ENCODE data around the gene FAM169A. TPM values are rescaled to one million over a fixed set of nuclear protein-coding genes. Genes with fewer than 3 reads are reported as not detected.

The FAM169A gene
- total and polyA plus RNA-seq, 12 donors, result 1.7 to 36.4 (median 7.4) TPM

GRCh38 chr5:74738406-74738805 lies 127.8 kb downstream of the FAM169A start:
- WGBS, 4 donors, result 96 to 98% (median 97%) methylated on average over 4 of the region's 4 CpGs
- intact Hi-C loops (cut with DNase I), result no loop called here
- no peak for DNase-seq
- H3K9me3 ChIP-seq (replicated peaks in 1 of 3), result no peaks in the 10 kb centered on the region
- no peak overlapping the region for H3K4me3 ChIP-seq
- no peak overlapping the region for H3K27ac ChIP-seq
- peaks cover 0 to 52% of the 10 kb centered on the region in 2 donors for H3K36me3 ChIP-seq (replicated peaks in 1 of 2)
- TF ChIP-seq CTCF (IDR thresholded peaks at IDR 0.05) (no peak), POLR2A (IDR thresholded peaks at IDR 0.05) (no peak)
- no peaks in the 10 kb centered on the region for H3K27me3 ChIP-seq
- no peaks in the 10 kb centered on the region for H3K4me1 ChIP-seq (replicated peaks in 1 of 2)

GRCh38 chr5:74736759-74737158 lies 129.4 kb downstream of the FAM169A start:
- no peak for TF ChIP-seq POLR2A (IDR thresholded peaks at IDR 0.05)
- TF ChIP-seq CTCF (IDR thresholded peaks at IDR 0.05), result no peak
- Histone ChIP-seq H3K36me3 (replicated peaks in 1 of 2) (peaks cover 0 to 50% of the 10 kb centered on the region in 2 donors), H3K4me1 (replicated peaks in 1 of 2) (no peaks in the 10 kb centered on the region), H3K4me3 (no peak overlapping the region), H3K9me3 (replicated peaks in 1 of 3) (no peaks in the 10 kb centered on the region), H3K27ac (no peak overlapping the region), H3K27me3 (no peaks in the 10 kb centered on the region)
- no peak for DNase-seq
- intact Hi-C loops (cut with DNase I), result no loop called here
- WGBS, 4 donors, result 93 to 97% (median 95%) methylated on average over 6 of the region's 6 CpGs

Small RNA genes lying within 50 kb of the gene (small RNA-seq; reads per million reads assigned to genes)
- 0 reads per million in 2 donors for gene RF00561

Other genes starting within 250 kb of the FAM169A start
- gene ENC1, start 225.7 kb downstream of the FAM169A start, total RNA-seq, result 10 to 100 TPM in 3 of 9 donors, 1 to 10 TPM in 6; 2.1 to 48.7 (median 5.1) TPM
- gene ENC1, start 225.7 kb downstream of the FAM169A start, polyA plus RNA-seq, result 1 to 10 TPM; 2.7 to 3.4 (median 2.9) TPM
- gene HEXB, start 181.2 kb downstream of the FAM169A start, total RNA-seq, result 100 to 1,000 TPM; 108 to 216 (median 145) TPM
- 100 to 1,000 TPM in 1 of 3 donors, 10 to 100 TPM in 2; 92.0 to 119 (median 99.5) TPM for gene HEXB, start 181.2 kb downstream of the FAM169A start, polyA plus RNA-seq
- gene GFM2, start 99.3 kb downstream of the FAM169A start, total RNA-seq, result 10 to 100 TPM; 23.5 to 80.7 (median 35.2) TPM
- gene GFM2, start 99.3 kb downstream of the FAM169A start, polyA plus RNA-seq, result 10 to 100 TPM; 27.7 to 67.7 (median 29.2) TPM
- gene NSA2, start 99.1 kb downstream of the FAM169A start, total RNA-seq, result 100 to 1,000 TPM in 4 of 9 donors, 10 to 100 TPM in 5; 55.9 to 165 (median 80.2) TPM
- gene NSA2, start 99.1 kb downstream of the FAM169A start, polyA plus RNA-seq, result 100 to 1,000 TPM in 1 of 3 donors, 10 to 100 TPM in 2; 52.7 to 353 (median 74.0) TPM
- 1 to 10 TPM in 6 of 9 donors, under 1 TPM in 3; 0.24 to 2.8 (median 1.6) TPM for gene GCNT4, start 186.2 kb upstream of the FAM169A start, total RNA-seq
- gene GCNT4, start 186.2 kb upstream of the FAM169A start, polyA plus RNA-seq, result under 1 TPM; 0.27 to 0.60 (median 0.32) TPM

All from adrenal gland (tissue), 12 donors.